IPS-20b (cell line): ENCODE results near the gene S1PR1.

ENCODE experiments used
- H3K27ac ChIP-seq: one replicate; pipeline ENCODE4 v1.5.1; 2013; ENCODE audit warnings: low read length
- H3K27me3 ChIP-seq: 2 replicates; pipeline ENCODE4 v1.6.1; 2013; ENCODE audit warnings: mild to moderate bottlenecking, low read length, inconsistent platforms; ENCODE audit not compliant: insufficient read depth
- H3K36me3 ChIP-seq: 2 replicates; pipeline ENCODE4 v1.6.1; 2013; ENCODE audit warnings: low read depth, mild to moderate bottlenecking, inconsistent platforms, low read length, moderate library complexity; ENCODE audit not compliant: insufficient read depth
- H3K4me1 ChIP-seq: 2 replicates; pipeline ENCODE4 v1.6.1; 2013; ENCODE audit warnings: mild to moderate bottlenecking, control low read depth, inconsistent platforms, low read length, moderate library complexity; ENCODE audit not compliant: insufficient read depth
- H3K4me3 ChIP-seq: 2 replicates; pipeline ENCODE4 v1.5.1; 2013; ENCODE audit warnings: mild to moderate bottlenecking, low read length, inconsistent platforms
- H3K9ac ChIP-seq: 2 replicates; pipeline ENCODE4 v1.6.1; 2013; ENCODE audit warnings: low read depth, mild to moderate bottlenecking, inconsistent platforms, low read length, moderate library complexity
- H3K9me3 ChIP-seq: 2 replicates; pipeline ENCODE4 v1.6.1; 2013; ENCODE audit warnings: mild to moderate bottlenecking, low read depth, low read length, inconsistent platforms; ENCODE audit not compliant: insufficient read depth

S1PR1 gene

GRCh38 chr1:101251504-101251903 is 14.7 kb downstream of the S1PR1 start:
- Histone ChIP-seq H3K9me3 (no peaks in the 10 kb centered on the region), H3K4me1 (no peaks in the 10 kb centered on the region), H3K27me3 (no peaks in the 10 kb centered on the region), H3K36me3 (no peaks in the 10 kb centered on the region), H3K9ac (no peak overlapping the region), H3K27ac (no peak overlapping the region), H3K4me3 (no peak overlapping the region)

DNA sequence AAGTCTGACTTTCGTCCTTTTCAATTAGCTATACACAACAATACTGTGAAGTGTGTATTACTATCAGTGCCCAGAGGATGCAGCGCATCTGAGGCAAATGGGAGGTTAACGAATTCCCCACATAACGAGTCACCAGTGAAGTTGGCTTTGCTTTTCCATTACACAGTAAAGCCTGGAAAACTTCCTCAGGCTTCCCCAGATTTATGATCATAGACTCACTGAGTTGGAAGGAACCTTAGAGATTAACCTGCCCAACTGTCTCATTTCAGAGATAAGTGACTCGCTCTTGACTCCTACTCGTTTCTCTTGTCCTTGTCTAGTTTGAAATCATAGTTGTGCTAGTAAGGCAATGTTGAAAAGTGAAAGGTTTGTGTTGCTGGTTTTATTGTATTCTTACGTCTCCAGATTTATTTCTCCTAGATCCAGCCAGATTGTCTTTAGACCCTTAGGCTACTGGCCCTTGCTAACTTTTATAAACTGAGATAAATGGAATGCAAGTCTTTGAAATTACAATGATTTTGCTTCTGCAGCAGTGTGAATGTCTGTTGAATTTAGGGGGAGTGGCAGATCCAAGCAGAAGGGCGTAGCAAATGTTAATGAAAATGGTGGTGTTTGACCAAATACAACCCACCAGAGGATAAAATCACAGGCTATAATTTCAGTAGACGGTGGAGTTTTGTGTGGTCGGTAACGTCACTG is 17.3 kb downstream of the S1PR1 start:
- Histone ChIP-seq H3K27me3 (no peaks in the 10 kb centered on the region), H3K4me3 (no peak overlapping the region), H3K4me1 (no peaks in the 10 kb centered on the region; the same call in 1 of the 2 replicates), H3K9ac (no peak overlapping the region), H3K36me3 (no peaks in the 10 kb centered on the region), H3K27ac (no peak overlapping the region), H3K9me3 (no peaks in the 10 kb centered on the region)

DNA sequence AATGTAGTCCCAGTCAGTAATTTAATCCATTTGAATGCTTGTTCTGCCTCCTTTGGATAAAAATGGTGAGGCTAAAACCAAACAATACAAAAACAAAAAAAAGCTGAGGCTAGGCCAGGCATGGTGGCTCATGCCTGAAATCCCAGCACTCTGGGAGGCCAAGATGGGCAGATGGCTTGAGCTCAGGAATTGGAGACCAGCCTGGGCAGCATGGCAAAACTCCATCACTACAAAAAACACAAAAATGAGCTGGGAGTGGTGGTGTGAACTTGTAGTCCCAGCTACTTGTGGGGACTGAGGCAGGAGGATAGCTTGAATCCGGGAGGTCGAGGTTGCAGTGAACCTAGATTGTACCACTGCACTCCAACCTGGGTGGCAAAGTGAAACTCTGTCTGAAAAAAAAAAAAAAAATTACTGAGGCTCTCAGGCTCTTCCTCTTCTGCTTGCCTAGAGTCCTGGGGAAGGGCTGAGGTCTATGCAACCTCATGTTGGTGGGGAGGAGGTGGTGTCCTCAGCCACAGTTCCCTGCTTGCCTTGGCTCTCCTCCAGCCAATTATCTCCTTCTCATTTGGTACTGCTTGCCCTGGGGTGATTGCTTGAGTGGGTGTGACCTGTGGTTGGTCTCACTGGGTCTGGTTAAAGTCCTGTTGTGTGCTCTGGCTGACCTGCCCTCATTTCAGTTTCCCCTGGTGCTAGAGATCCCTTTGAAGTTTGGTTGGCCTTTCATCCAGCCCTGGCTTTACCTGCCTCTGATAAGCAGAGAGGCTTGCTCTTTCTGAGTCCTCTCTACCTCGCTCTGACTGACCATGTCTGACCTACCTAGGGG is 20.9 kb downstream of the S1PR1 start:
- H3K4me1 ChIP-seq = peaks cover 3% of the 10 kb centered on the region; the same call in 1 of the 2 replicates
- H3K27ac ChIP-seq = no peak overlapping the region
- H3K36me3 ChIP-seq = no peaks in the 10 kb centered on the region
- no peaks in the 10 kb centered on the region for H3K9me3 ChIP-seq
- H3K27me3 ChIP-seq = no peaks in the 10 kb centered on the region
- no peak overlapping the region for H3K9ac ChIP-seq
- no peak overlapping the region for H3K4me3 ChIP-seq

GRCh38 chr1:101259744-101260148 is 22.9 kb downstream of the S1PR1 start:
- H3K27me3 ChIP-seq = no peaks in the 10 kb centered on the region
- peaks cover 6% of the 10 kb centered on the region for H3K4me1 ChIP-seq
- H3K9ac ChIP-seq = no peak overlapping the region
- no peak overlapping the region for H3K4me3 ChIP-seq
- no peak overlapping the region for H3K27ac ChIP-seq
- H3K36me3 ChIP-seq = no peaks in the 10 kb centered on the region
- no peaks in the 10 kb centered on the region for H3K9me3 ChIP-seq

- Histone ChIP-seq H3K9me3 (no peaks in the 10 kb centered on the region), H3K27ac (no peak overlapping the region), H3K27me3 (no peaks in the 10 kb centered on the region), H3K9ac (no peak overlapping the region), H3K36me3 (no peaks in the 10 kb centered on the region), H3K4me1 (peaks cover 6% of the 10 kb centered on the region), H3K4me3 (no peak overlapping the region)
Observed at GRCh38 chr1:101260556-101261350, 23.9 kb downstream of the S1PR1 start.

DNA sequence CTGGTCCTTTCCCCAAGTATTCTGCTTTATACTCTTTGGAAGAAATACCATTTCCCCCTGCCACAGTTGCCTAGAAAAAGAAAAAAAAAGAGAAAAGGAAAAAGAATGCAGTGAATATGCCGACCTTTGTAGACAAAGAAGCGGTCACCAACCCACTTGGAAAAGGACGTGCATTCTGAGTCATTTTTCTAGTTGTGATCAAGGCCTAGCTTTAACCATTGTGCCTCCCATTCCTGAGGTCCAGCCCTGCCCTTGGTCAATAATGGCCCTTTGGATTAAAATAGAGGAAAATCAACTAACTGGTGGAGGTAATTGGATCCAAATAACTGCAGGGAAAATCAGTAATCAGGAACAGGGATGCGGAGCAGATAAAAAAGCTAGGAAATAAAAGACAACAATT is 24.8 kb downstream of the S1PR1 start:
- peaks cover 6% of the 10 kb centered on the region for H3K4me1 ChIP-seq

GRCh38 chr1:101262060-101262459 is 25.2 kb downstream of the S1PR1 start:
- no peaks in the 10 kb centered on the region for H3K36me3 ChIP-seq
- H3K27ac ChIP-seq = no peak overlapping the region
- no peaks in the 10 kb centered on the region for H3K27me3 ChIP-seq
- no peak overlapping the region for H3K4me3 ChIP-seq
- no peak overlapping the region for H3K9ac ChIP-seq
- no peaks in the 10 kb centered on the region for H3K9me3 ChIP-seq
- H3K4me1 ChIP-seq = peaks cover 6% of the 10 kb centered on the region

More for the DNA sequence above, 24.8 kb downstream of the S1PR1 start:
- H3K9ac ChIP-seq = no peak overlapping the region
- H3K27ac ChIP-seq = no peak overlapping the region
- H3K27me3 ChIP-seq = no peaks in the 10 kb centered on the region
- H3K4me3 ChIP-seq = no peak overlapping the region
- H3K36me3 ChIP-seq = no peaks in the 10 kb centered on the region
- H3K9me3 ChIP-seq = no peaks in the 10 kb centered on the region

GRCh38 chr1:101262630-101263348 is 26.0 kb downstream of the S1PR1 start:
- H3K27ac ChIP-seq = no peak overlapping the region
- peaks cover 6% of the 10 kb centered on the region for H3K4me1 ChIP-seq
- no peaks in the 10 kb centered on the region for H3K36me3 ChIP-seq
- no peaks in the 10 kb centered on the region for H3K27me3 ChIP-seq
- H3K9ac ChIP-seq = no peak overlapping the region
- H3K9me3 ChIP-seq = no peaks in the 10 kb centered on the region
- H3K4me3 ChIP-seq = no peak overlapping the region

- Histone ChIP-seq H3K4me3 (no peak overlapping the region), H3K27me3 (no peaks in the 10 kb centered on the region), H3K27ac (no peak overlapping the region), H3K4me1 (peaks cover 6% of the 10 kb centered on the region), H3K9ac (no peak overlapping the region), H3K36me3 (no peaks in the 10 kb centered on the region), H3K9me3 (no peaks in the 10 kb centered on the region)
Observed at GRCh38 chr1:101264697-101265096, 27.9 kb downstream of the S1PR1 start.

GRCh38 chr1:101265684-101266083 is 28.9 kb downstream of the S1PR1 start:
- Histone ChIP-seq H3K27ac (no peak overlapping the region), H3K4me1 (peaks cover 6% of the 10 kb centered on the region), H3K4me3 (no peak overlapping the region)

GRCh38 chr1:101267082-101267481 is 30.3 kb downstream of the S1PR1 start:
- Histone ChIP-seq H3K36me3 (no peaks in the 10 kb centered on the region), H3K27ac (no peak overlapping the region), H3K9ac (no peak overlapping the region), H3K27me3 (no peaks in the 10 kb centered on the region), H3K4me1 (peaks cover 6% of the 10 kb centered on the region), H3K4me3 (no peak overlapping the region), H3K9me3 (peaks cover 3% of the 10 kb centered on the region; the same call in 1 of the 2 replicates)

More at GRCh38 chr1:101265684-101266083, 28.9 kb downstream of the S1PR1 start:
- H3K36me3 ChIP-seq = no peaks in the 10 kb centered on the region
- no peaks in the 10 kb centered on the region for H3K27me3 ChIP-seq
- no peak overlapping the region for H3K9ac ChIP-seq
- H3K9me3 ChIP-seq = no peaks in the 10 kb centered on the region
